T47D (cell line): Measurements from ENCODE around the gene FSIP1.

Source experiments
- DNase-seq, 2 experiments: peaks; one replicate each; pipeline versions ENCODE4 v3.0.0 to v3.0.0-alpha.2; 2011 to 2012; ENCODE audit warnings: low read depth in 1 of 2, low spot score in 1 of 2
- JUND ChIP-seq: IDR thresholded peaks from 2 replicates; pipeline ENCODE4 v1.6.1; 2012; ENCODE audit warnings: low read depth
- in situ Hi-C: cut with HindIII; loops from 2 replicates; pipeline ENCODE4 v1.10.0; 2016; ENCODE audit warnings: low sequenced_read_pairs, low pct_unique_long_range_greater_than_20kb

FSIP1 gene

DNA sequence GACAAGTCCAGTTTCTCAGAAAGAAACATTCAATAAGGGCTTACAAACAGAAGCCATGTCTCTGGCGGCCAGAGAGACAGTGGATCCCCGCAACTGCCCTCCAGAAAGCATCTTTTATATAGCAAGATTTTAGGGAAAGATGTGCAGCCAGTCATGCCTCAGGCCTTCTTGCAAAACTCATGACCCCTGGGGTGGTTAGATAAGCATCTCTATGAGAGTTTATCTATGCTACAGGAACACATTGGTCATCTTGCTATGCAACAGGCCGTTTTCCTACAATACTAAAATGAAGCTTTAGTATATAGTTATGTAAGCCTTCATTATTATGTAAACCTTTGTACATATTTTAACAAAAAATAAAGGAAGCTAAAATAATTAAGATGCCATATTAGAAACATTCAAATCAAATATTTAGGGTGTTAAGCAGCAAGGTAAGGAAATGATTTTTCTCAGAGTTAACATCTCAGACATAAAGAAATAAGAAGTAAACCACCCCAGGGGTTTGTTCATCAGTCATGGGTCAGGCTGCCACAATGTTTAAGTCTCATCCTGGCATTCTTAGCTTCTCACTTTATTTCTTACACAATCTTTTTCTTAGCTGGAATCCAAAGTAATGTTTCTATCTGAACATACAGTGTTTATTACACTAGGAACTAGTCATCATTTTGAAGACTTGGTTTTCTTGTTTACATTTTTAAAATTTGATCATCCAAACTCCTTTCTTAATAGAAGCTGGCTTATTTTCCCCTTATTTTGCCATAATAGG lies 6.3 kb upstream of the FSIP1 start:
- 0 out of 2 replicates have a peak, but pooled peaks have one; percentile 6 for TF ChIP-seq JUND
- DNase-seq, result peak in 1 of 2 experiments; percentile 61
- in situ Hi-C loops, result no loop called here

GRCh38 chr15:39788108-39788507 lies 5.5 kb upstream of the FSIP1 start:
- TF ChIP-seq JUND, result no peak
- DNase-seq, result no peak
- in situ Hi-C loops, result no loop called here

DNA sequence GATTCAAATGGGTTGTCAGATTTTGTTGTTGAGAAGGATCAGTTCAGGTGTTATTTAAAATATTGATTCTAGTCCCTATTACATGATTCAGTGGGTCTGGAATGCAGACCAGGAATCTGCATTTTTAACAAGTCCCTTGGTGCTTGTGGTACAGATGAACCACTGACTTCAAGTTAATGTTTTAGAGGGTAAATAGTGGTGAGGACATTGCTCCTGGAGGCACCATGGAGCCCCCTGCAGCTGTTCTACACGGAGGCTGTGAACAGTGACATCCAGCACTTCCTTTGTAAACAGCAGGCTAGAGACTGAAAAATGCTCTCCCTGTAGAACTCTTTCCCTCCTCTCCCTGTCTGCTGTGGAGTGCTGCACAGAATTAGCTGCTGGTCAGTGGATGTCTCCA lies 4.8 kb upstream of the FSIP1 start:
- no peak for TF ChIP-seq JUND
- DNase-seq, result no peak
- in situ Hi-C loops, result no loop called here

DNA sequence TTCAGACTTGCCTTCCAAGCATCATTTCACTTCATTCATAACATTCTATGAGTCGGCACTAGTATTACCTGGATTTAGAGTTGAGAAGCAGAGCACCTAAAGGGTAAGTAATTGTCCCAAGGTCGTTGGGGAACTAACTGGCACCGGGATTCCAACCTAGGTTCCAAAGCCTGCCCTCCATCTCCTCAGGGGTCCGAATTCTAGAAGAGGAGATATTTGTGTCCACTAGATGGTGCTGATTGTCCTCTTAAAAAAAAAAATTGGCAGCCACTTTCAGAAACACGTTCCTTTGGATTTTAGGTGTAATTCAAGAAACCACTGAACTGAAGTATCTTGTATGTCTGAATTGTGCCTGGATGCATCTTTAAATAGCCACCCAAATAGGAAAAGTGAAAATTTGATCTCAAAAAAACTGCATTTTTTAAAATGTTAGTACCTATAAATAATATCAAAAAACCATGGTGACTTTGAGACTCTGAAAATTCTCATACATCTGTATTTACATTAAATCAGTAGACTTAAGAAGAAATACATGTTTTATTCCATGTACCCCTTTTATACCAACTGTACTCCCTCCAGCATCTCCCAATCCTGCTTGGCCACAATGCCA lies 3.9 kb upstream of the FSIP1 start:
- peak in 1 of 2 experiments; percentile 74 for DNase-seq
- in situ Hi-C loops, result no loop called here
- no peak for TF ChIP-seq JUND

DNA sequence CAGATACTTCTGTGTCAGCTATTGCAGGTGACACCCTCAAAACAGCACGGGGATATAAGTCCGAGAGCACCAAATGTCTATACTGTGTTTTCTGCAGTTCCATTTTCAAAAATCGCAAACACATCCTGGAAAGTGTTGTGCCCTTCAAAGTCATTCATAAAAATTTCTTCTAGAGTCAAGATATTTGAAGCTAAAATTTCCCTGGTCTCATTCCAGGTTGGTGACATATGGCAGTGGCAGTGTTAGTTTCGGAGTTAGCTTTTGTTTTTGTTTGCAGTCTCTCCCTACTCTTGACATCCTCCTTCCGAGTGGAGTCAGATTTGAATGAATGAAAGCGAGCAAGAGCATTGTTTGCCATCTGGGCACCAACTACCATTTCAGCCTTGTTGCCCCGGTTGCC lies 3.2 kb upstream of the FSIP1 start:
- DNase-seq, result no peak
- in situ Hi-C loops, result no loop called here
- no peak for TF ChIP-seq JUND

GRCh38 chr15:39785139-39785538 lies 2.5 kb upstream of the FSIP1 start:
- in situ Hi-C loops, result no loop called here
- DNase-seq, result peak in 1 of 2 experiments; percentile 61
- no peak for TF ChIP-seq JUND

DNA sequence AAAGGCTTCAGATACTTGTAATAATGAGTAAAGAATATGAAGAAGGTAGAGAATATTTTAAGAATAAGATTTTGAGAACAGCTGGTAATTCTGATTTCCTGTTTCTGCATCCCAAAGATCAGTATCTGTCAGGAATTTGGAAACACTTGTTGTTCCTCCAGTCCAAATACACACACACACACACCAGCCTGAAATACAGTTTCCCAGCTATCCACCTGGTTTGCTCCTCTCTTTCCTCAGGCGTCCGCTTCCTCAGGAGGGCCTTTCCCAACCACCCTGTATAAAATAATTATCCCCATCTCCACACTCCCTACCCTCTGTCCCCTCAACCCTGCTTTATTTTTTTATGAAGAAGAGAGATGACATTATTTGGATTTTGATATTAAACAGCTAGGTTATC lies 2.0 kb upstream of the FSIP1 start:
- in situ Hi-C loops, result no loop called here

DNA sequence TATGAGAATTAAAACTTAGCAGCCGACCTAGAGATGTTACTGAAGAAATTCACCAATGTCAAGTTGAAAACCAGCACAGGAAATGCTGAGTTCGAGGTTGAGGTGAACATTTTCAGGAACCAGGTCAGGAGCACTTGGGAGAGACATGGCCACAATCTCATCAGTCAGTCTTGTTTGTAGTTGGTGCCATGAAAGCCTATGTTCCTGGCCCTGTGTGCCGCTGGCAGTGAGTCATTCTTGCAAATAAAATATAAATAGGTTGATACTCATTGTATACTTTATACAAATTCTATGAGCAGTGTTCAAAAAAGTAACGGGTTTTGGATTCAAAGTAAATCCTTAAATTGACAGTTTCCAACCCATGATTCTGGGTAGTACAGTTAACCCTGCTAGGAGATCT lies 1.5 kb upstream of the FSIP1 start:
- in situ Hi-C loops, result no loop called here
- TF ChIP-seq JUND, result no peak
- DNase-seq, result no peak

More for the DNA sequence above, 2.0 kb upstream of the FSIP1 start:
- peak in 1 of 2 experiments; percentile 55 for DNase-seq
- no peak for TF ChIP-seq JUND

DNA sequence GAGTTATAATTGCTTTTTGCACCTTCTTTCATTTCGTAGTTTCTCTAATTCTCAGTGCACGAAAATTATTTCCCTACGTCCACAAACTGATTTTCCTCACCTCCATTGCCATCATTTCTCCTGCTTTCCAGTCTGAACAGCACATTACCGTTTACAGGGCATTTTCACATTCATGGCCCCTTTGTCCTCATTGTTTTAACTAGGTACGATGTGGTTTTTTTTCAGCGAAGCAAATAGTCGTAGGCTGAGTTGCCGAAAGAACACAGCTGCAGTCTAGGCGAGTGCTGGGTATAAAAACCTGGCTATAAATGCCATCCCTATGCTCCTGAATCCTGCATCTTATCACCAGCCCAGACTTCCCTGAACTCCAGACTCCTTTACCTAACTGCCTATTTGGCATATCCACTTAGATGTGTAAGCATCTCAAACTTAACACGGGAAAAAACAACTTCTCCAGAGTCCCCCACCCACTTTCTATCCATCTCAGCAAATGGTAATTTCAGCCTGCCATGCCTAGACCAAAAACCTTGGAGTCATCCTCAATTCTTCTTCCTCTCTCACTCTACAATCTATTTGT lies 691 bp upstream of the FSIP1 start:
- TF ChIP-seq JUND, result no peak
- in situ Hi-C loops, result no loop called here
- no peak for DNase-seq

GRCh38 chr15:39781967-39782302 lies 706 bp downstream of the FSIP1 start:
- in situ Hi-C loops, result no loop called here
- TF ChIP-seq JUND, result no peak
- DNase-seq, result no peak

- no peak for TF ChIP-seq JUND
- no peak for DNase-seq
- in situ Hi-C loops, result no loop called here
Measured at GRCh38 chr15:39781147-39781966, 1.3 kb downstream of the FSIP1 start.

DNA sequence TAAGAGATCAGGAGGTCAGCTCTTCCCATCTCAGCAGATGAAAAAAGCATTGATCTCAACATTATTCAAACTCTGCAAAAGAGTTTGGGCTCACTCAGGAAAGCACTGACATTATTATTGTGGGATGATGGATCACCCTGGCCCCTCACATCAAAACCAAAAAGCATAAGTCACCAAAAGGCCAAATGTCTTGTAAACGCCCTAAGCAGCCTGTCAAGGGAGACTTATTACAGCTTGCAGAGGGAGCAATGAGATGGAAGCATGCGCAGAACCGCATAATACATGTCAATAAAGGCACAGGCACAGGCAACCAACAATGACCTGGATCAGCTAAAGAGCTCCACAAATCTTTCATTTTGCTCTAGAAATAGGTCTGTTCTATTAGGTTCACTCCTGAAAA lies 4.6 kb downstream of the FSIP1 start:
- in situ Hi-C loops, result no loop called here
- TF ChIP-seq JUND, result no peak
- DNase-seq, result no peak

GRCh38 chr15:39777496-39777895 lies 5.1 kb downstream of the FSIP1 start:
- in situ Hi-C loops, result no loop called here
- no peak for DNase-seq
- TF ChIP-seq JUND, result no peak
